SK-N-MC (cell line): ENCODE measurements around the gene WDR7.

Experiments
- EZH2 ChIP-seq: fragments of 200-600 bp; sonication (generic); IDR thresholded peaks from one replicate; pipeline ENCODE4 v1.6.1; 2017; ENCODE audit warnings: antibody characterized with exemption
- FOXP2 ChIP-seq: optimal IDR thresholded peaks from 2 replicates; pipeline ENCODE3; 2011; ENCODE audit warnings: mild to moderate bottlenecking, moderate library complexity; ENCODE audit not compliant: insufficient read depth; ENCODE audit errors: extremely low read length, control extremely low read depth
- POLR2AphosphoS5 ChIP-seq: IDR thresholded peaks from 2 replicates; pipeline ENCODE4 v1.6.1; 2012; ENCODE audit warnings: mild to moderate bottlenecking, low read depth, low read length, borderline replicate concordance

DNA sequence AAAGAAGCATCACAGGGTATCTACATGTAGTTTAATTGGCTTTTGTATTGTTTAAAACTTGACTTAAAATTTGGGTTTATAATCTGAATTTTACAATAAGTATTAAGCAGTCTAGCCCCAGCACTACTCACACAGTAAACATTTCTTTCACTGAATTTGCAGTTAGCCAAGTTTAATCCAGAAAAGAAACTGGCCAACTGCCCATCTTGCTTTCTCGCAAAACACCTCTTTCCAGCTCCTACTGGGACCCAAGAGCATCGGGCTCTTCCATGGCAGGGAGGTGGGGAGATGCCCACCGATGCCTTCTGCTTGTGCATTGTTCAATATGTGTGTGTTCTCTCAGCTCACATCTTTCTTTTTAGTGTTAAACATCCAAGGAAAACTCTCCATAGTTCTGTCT, 283.0 kb downstream of the WDR7 start:
- TF ChIP-seq EZH2 (no peak), FOXP2 (no peak), POLR2AphosphoS5 (no peak)
